MCF 10A (cell line): ENCODE results near the gene SRPK3. TPM values are rescaled to one million over a fixed set of nuclear protein-coding genes. Genes with fewer than 3 reads are reported as not detected.

ENCODE experiments used
- BruUV-seq: library from RNA; stranded (reverse); fragments of 400-500 nt; replicated peaks from 2 replicates; lab custom pipeline; 2021; lab: Mats Ljungman, UMichigan
- CTCF ChIA-PET: fragments of 300-600 bp; sonication (Branson Sonifier 250); formaldehyde crosslinking; extraction: SDS; loops from one replicate; lab custom pipeline; 2021; ENCODE audit warnings: antibody characterized with exemption, inconsistent platforms; lab: Yijun Ruan, JAX
- POLR2A ChIA-PET: fragments of 300-600, 350-650 bp; sonication (Branson Sonifier 250); formaldehyde crosslinking; extraction: SDS; loops from one replicate; lab custom pipeline; 2020; ENCODE audit warnings: antibody characterized with exemption, inconsistent platforms; lab: Yijun Ruan, JAX
- DNase-seq: peaks from one replicate; pipeline ENCODE4 v3.0.0-alpha.2; 2018; ENCODE audit not compliant: unreplicated experiment
- H3K27ac Mint-ChIP-seq: one replicate; pipeline ENCODE4 v1.8.0; 2022; ENCODE audit warnings: mild to moderate bottlenecking, low read depth, mixed read lengths; ENCODE audit not compliant: unreplicated experiment
- H3K27me3 Mint-ChIP-seq: one replicate; pipeline ENCODE4 v1.8.0; 2022; ENCODE audit warnings: mixed read lengths; ENCODE audit not compliant: insufficient read depth, unreplicated experiment
- H3K36me3 Mint-ChIP-seq: one replicate; pipeline ENCODE4 v1.8.0; 2022; ENCODE audit warnings: mild to moderate bottlenecking, moderate library complexity, mixed read lengths; ENCODE audit not compliant: insufficient read depth, unreplicated experiment
- H3K4me1 Mint-ChIP-seq: one replicate; pipeline ENCODE4 v1.8.0; 2022; ENCODE audit warnings: mixed read lengths; ENCODE audit not compliant: insufficient read depth, unreplicated experiment
- H3K4me3 Mint-ChIP-seq: one replicate; pipeline ENCODE4 v1.8.0; 2022; ENCODE audit warnings: mild to moderate bottlenecking, moderate library complexity, mixed read lengths; ENCODE audit not compliant: unreplicated experiment
- H3K9me3 Mint-ChIP-seq: one replicate; pipeline ENCODE4 v1.8.0; 2022; ENCODE audit warnings: mixed read lengths; ENCODE audit not compliant: unreplicated experiment
- CTCF ChIP-seq: fragments of 200-600 bp; IDR thresholded peaks from one replicate; pipeline ENCODE4 v1.8.0; 2022; ENCODE audit warnings: antibody characterized with exemption, mild to moderate bottlenecking; ENCODE audit not compliant: unreplicated experiment
- intact Hi-C: fragments of 100-400 bp; cut with micrococcal nuclease; formaldehyde crosslinking; loops from 2 replicates; pipeline ENCODE4 v1.14.1; 2022
- total RNA-seq: library from RNA; stranded (reverse); gene quantifications from 2 replicates; pipeline ENCODE4 v1.2.3, GENCODE V29; 2022

The SRPK3 gene
- total RNA-seq, 1 experiment from 2014 or later, result not detected

GRCh38 chrX:153769865-153770600 is 10.8 kb upstream of the SRPK3 start:
- CTCF ChIA-PET, result interaction anchor here (1.0 kb wide), 1 partner anchor 200 kb away, joined by 3 read pairs; no protein-coding TSS in a partner anchor
- no peaks in the 10 kb centered on the region for H3K9me3 Mint-ChIP-seq
- intact Hi-C loops, result no loop called here

GRCh38 chrX:153770601-153771414 is 10.0 kb upstream of the SRPK3 start:
- no TSS peak for BruUV-seq
- Mint-ChIP-seq H3K4me3 (no peak overlapping the region), H3K27me3 (no peaks in the 10 kb centered on the region), H3K9me3 (no peaks in the 10 kb centered on the region), H3K4me1 (no peaks in the 10 kb centered on the region), H3K36me3 (peaks cover 3% of the 10 kb centered on the region), H3K27ac (no peak overlapping the region)
- DNase-seq, result no peak
- intact Hi-C loops, result no loop called here
- ChIA-PET POLR2A (no interaction called here), CTCF (interaction anchor here (0.7 to 1.0 kb wide), 2 partner anchors 198 to 199 kb away, joined by 3 read pairs; no protein-coding TSS in a partner anchor)
- no peak for TF ChIP-seq CTCF

More at GRCh38 chrX:153769865-153770600, 10.8 kb upstream of the SRPK3 start:
- POLR2A ChIA-PET, result no interaction called here
- Mint-ChIP-seq H3K27me3 (no peaks in the 10 kb centered on the region), H3K4me1 (no peaks in the 10 kb centered on the region), H3K4me3 (no peak overlapping the region), H3K36me3 (no peaks in the 10 kb centered on the region), H3K27ac (no peak overlapping the region)
- DNase-seq, result no peak
- no peak for TF ChIP-seq CTCF
- BruUV-seq, result no TSS peak

GRCh38 chrX:153771415-153772315 is 9.2 kb upstream of the SRPK3 start:
- no peaks in the 10 kb centered on the region for H3K9me3 Mint-ChIP-seq
- no peaks in the 10 kb centered on the region for H3K4me1 Mint-ChIP-seq
- ChIA-PET CTCF (interaction anchor here (0.7 kb wide), 1 partner anchor 197 kb away, joined by 3 read pairs; no protein-coding TSS in a partner anchor), POLR2A (no interaction called here)
- no peaks in the 10 kb centered on the region for H3K27me3 Mint-ChIP-seq
- no peak overlapping the region for H3K27ac Mint-ChIP-seq
- intact Hi-C loops, result no loop called here
- no peak overlapping the region for H3K4me3 Mint-ChIP-seq
- DNase-seq, result no peak
- no peak for TF ChIP-seq CTCF
- H3K36me3 Mint-ChIP-seq, result peaks cover 8% of the 10 kb centered on the region
- BruUV-seq, result no TSS peak
